HG03060 (cell line): ENCODE measurements around the gene SDE2.

Source experiments
- ATAC-seq: cut with Tn5 transposase; IDR thresholded peaks from one replicate; pipeline ENCODE4 v1.9.1; 2021; ENCODE audit warnings: low read depth, moderate number of reproducible peaks; ENCODE audit not compliant: unreplicated experiment

Gene SDE2

DNA sequence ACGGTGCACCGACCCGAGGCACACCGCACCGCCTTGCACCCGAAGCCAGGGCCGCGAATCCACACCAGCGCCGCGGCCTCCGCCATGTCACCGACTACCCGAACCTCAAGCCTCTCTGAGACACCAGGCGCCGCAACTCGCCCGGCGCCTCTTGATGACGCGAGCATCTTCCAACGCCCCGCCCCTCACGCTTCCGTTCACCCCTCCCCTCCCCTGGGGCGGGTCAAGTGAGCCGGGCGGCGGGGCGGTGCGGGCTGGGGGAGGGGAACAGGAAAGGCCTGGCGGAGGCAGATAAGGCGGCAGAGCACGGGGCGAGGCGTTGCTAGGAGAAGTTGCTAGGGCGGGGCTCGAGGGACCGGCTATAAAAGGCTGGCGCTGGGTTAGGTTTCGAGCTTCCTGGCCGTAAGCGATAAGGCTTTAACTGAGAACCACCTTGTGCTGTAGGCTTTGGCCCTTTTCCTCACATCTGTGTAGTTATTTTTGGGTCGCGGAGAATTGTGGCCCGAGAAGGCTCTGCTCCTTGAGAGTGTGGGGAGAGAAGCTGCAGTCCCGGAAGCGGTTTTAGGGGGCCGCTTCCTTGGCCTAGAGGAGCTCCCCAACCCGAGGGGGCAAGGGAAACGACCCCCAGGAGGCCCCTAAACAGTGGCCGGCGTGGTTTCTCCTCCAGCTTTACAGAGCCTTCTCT lies at the start of gene SDE2:
TSS of gene SDE2 (minus strand) at position 117 of the 685 bp plus-strand sequence. CDS start at position 86, 31 bp downstream.
- ATAC-seq, result peak; percentile 80

GRCh38 chr1:226048886-226049285 lies 49.7 kb upstream of the SDE2 start:
- ATAC-seq, result no peak

GRCh38 chr1:226047495-226047894 lies 48.4 kb upstream of the SDE2 start:
- ATAC-seq, result no peak

DNA sequence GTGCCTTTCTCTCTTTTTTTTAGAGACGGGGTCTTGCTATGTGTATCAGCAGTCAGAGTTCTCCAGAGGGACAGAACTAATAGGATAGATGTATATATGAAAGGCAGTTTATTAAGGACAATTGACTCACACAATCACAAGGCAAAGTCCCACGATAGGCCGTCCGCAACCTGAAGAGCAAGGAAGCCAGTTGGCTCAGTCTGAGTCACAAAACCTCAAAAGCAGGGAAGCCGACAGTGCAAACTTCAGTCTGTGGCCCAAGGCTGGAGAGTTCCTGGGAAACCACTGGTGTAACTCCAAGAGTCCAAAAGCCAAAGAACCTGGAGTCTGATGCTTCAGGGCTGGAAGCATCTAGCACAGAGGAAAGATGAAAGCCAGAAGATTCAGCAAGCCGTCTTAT lies 47.1 kb upstream of the SDE2 start:
- ATAC-seq, result no peak

DNA sequence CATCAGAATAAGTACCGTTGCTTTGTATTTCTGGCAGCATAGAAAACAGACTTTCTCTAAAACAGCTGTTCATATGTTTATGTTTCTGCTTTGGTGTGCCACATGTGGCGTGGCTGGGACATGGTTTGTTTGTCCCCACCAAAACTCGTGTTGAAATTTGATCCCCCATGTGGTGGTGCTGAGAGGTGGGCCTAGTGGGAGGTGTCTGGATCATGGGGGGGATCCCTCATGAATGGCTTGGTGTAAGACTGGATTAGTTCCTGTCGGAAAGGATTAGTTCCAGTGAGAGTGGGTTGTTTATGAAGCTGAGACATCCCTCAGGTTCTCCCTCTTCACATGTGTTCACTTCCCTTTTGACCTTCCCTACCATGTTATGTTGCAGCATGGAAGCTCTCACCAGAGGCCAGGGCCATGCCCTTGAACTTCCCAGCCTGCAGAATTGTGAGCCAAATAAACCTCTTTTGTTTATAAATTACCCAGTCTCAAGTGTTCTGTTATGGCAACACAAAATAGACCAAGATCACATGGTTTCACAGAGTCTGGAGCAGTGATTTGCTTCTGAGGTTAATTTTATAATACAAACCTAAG lies 45.5 kb upstream of the SDE2 start:
- no peak for ATAC-seq

DNA sequence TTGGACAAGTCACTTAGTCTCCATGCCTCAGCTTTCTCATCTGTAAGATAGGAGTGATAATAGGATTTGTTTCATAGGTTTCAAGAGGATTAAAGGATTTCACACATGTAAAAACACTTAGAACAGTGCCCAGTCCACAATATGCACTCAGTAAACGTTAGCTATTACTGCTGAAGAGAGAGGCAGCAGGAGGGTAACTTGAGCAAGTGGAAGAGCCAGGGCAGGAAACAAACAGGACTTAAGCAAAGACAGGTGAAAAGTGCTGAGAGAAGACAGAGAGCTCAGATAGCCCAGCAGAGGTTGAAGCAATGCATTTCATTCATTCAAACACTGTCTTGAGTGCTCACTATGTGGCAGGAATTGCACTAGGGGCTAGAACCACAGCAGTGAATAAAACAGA lies 42.3 kb upstream of the SDE2 start:
- no peak for ATAC-seq

DNA sequence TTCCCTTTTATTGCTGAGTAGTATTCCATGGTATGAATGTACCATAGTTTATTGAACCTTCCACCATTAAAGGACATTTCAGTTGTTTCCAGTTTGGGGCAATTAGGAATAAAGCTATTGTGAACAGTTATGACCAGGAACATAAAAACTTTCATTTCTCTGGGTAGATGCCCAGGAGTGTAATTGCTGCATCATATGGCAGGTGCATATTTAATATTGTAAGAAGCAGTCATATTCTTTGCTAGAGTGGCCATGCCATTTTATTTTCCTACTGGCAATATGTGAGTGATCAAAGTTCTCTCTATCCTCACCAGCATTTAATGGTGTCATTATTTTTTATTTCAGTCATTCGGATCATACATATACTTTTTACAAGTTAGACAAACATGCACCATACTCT lies 39.5 kb upstream of the SDE2 start:
- ATAC-seq, result no peak

GRCh38 chr1:226035915-226036314 lies 36.8 kb upstream of the SDE2 start:
- ATAC-seq, result no peak

- ATAC-seq, result no peak
Measured at GRCh38 chr1:226034482-226034881, 35.3 kb upstream of the SDE2 start.

GRCh38 chr1:226033991-226034390 lies 34.8 kb upstream of the SDE2 start:
- ATAC-seq, result no peak

GRCh38 chr1:226033582-226033981 lies 34.4 kb upstream of the SDE2 start:
- no peak for ATAC-seq

GRCh38 chr1:226029568-226030225 lies 30.6 kb upstream of the SDE2 start:
- no peak for ATAC-seq

DNA sequence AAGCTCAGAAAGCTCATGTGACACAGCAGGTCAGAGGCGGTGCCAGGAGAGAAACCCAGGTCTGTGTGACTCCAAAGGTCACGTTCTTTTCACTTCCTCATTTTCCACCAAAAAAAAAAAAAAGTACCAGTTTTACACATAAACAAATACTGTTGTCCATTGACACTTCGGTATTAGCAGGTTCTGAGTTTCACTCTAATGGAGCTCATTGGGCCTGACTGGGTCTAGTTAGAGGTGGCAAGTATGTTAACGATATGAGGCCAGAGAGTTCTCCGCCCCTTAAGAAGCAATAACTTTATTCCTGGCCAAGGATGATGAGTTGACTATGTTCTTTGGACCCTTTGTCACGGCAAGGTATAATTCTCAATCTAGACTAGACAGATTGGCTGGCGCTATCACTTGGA lies 30.0 kb upstream of the SDE2 start:
- ATAC-seq, result peak; percentile 93

DNA sequence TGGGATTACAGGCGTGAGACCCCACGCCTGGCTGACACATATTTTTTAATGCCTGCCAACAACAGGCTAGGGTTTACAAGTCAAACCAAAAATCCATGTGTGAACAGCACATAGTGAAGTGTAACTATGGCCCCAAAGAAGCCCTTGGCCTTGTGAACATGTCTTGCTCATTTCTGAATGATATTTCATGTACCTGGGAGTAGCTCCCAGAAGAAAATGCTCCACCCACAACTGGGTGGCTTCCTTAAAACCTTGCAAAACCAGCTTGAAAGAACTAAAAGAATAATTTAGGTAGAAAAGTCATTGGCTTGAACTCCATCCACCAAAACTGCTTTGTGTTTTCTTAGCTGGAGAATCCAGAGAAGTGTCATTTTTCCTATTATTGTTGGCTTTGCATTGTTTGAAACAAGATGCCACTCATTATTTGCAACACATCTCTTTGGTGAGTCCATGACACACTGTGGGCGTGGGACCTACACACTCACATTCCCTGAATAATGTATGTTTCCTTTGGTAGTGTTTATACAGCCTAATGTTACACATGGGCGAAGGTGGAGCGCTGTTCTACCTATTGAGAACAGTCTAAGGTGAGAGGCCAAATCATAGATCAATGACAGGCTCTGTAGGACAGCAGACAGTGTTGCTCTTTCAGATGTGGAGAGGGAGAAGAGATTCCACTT lies 28.5 kb upstream of the SDE2 start:
- no peak for ATAC-seq

DNA sequence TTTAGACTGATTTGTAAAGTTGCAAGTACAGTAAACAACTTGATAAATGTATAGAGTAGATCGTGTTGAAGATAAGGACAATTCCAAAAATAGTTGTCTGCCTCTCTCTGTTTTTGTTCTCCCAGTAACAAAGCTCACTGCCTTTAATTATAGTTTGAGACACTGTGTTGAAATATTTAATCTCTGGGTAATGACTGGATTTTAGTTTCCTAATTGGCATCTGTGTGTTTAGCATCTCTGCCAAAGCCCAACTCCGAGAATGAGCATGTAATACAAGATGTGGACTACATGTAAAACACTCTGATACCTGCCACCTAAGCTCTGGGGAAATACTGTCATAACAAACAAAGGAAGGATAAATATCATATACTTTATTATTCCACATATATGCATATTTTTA lies 27.7 kb upstream of the SDE2 start:
- ATAC-seq, result no peak

GRCh38 chr1:226023735-226024134 lies 24.6 kb upstream of the SDE2 start:
- no peak for ATAC-seq

DNA sequence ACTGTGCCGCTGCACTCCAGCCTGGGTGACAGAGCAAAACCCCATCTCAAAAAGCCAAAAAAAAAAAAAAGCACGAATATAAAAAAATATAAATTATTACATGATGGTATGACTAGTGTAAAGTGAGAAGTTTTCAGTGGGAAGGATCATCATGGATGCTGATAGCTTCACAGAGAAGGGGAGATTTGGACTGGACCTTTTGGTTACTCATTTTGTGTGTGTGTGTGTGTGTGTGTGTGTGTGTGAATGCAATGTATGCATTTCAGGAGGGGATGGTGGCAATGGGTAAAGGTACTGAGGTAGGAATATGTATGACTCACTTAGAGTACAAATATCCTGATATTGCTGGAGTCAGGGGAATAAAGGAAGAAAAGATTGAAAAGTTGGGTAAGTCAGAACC lies 22.7 kb upstream of the SDE2 start:
- ATAC-seq, result no peak

- ATAC-seq, result no peak
Measured at GRCh38 chr1:226021401-226021800, 22.3 kb upstream of the SDE2 start.

GRCh38 chr1:226019572-226019971 lies 20.4 kb upstream of the SDE2 start:
- ATAC-seq, result no peak

DNA sequence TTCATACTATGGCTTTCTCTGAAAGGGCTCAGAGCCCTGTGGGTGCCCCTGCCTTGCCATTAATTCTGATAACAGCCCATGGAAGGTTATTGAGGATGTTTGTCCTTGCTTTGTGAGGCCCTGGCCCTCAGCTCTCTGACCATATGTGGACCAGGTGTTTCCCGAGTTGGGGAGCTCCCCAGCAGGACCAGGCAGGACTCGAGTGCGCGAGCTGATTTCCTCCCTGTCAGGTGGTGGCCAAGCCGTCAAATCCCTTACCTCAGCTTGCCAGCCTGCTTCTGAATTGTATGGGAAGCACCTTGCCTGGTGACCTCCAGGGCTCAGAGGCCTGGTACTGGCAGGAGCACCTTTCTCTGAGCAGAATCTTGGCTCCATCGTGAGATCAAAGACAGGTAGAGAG lies 17.9 kb upstream of the SDE2 start:
- no peak for ATAC-seq

DNA sequence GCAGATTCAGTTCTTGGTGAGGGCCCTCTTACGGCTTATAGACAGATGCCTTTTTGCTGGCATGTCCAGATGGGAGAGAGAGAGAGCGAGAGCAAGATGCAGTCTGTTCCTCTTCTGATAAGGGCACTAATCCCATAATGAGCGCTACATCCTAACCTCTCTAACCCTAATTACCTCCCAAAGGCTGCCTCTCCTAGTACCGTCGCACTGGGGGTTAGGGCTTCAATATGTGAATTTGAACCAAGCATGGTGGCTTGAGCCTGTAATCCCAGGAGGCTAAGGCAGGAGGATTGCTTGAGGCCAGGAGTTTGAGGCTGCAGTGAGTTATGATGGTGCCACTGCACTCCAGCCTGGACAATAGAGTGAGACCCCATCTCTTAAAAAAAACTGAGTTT lies 10.5 kb upstream of the SDE2 start:
- no peak for ATAC-seq
